Stimulated activated naive CD4-positive, alpha-beta T cell treated with Interleukin-2 at 50 U/mL for 16 hours (primary cell): ENCODE results near the gene BRAF.
"Not testable (repeated sequence)": the region's sequence is repeated elsewhere in the genome, so short reads cannot be mapped to it uniquely, and the experiment has no call there.

Experiments used
- DNase-seq: peaks from one replicate; lab custom pipeline; 2025; lab: John Stamatoyannopoulos, UW

The BRAF gene

DNA sequence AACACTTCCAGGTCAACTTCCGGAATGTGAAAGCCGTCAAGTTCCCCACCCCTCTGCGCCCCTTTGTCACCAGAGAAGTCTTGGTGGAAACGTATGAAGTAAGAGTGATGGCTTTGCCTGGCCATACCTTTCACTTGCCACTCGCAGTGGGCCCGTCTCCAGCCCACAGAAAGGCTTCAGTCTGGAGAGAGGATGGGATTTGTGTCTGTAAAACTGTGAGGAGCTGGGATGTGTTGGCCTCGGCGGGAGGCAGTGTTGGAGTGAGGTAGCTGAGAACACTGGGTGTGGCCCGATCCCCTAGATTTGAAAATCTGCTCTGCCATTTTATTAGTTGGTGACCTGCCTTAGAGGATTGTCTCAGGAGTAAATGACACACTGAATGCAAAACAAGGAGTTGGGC is 245.5 kb downstream of the BRAF start:
- no peak for DNase-seq

DNA sequence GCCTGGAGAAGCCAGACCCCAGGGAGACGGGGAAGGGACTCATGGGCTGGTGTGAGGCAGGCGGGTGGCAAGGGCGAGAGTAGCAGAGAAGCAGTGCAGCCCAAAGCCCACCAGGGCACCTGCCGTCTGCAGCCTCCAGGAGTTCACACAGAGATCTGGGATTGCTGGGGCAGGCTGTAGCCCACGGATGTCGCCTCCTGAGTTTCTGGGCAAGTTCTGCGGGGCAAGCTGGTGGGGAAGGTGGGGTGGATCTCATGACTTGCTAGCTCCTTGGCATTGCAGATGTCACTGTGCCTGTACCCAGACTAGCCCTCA is 246.0 kb downstream of the BRAF start:
- no peak for DNase-seq

DNA sequence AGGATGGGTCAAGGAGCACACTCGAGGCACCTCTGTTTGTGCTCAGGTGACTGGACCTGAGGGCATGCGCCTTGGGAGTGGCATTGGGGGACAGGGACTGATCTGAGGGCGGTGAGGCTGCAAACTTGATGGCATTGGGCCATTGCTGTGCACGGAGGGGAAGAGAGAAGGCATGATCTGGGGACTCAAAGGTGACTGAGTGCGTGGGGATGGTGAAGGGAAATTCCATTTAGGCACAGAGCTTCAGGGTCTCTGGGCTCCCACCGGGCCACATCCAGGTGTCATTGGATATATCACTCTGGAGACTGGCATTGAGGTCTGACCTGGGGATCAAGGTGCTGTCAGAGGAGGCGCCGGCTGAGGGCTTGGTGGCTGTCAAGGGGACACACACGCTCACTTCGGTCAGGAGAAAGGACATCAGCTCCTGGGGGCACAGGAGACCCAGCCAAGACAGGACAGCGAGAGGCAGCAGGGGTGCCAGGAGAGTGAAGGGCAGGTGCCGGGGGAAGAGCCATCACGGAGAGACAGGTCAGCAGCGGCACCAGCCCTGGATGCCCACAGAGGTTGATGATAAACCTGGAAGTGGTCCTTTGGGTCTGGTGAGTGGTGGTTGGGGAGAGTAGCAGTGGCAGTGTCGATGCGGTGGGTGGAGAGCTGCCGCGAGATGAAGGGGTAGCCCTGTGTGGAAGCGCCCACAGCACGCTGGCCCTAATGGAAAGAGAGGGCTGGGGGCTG is 246.5 kb downstream of the BRAF start:
- DNase-seq = no peak

DNA sequence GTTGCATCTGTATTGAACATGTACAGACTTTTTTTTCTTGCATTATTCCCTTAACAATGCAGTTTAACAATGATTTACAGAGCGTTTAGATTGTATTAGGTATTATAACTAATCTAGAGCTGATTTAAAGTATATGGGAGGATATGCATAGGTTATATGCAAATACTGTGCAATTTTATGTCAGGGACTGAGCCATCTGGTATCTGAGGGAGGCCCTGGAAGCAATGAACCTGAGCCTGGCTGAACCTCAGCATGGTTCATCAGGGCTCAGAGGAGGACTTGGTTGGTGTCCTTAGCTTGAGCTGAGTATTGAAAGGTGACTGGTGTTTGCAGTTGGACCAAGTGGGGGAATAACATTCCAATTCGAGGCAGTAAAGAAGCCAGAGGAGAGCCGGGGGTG is 247.2 kb downstream of the BRAF start:
- DNase-seq = no peak

DNA sequence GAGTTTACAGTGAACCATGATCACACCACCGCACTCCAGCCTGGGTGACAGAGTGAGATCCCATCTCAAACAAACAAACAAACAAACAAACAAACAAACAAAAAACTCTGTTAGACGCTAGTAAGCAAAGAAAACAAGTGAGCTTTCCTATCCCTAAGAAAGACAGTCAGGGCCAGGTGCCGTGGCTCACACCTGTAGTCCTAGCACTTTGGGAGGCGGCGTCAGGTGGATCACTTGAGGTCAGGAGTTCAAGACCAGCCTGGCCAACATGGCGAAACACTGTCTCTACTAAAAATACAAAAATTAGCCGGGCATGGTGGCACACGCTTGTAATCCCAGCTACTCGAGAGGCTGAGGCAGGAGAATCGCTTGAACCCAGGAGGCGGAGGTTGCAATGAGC is 247.8 kb downstream of the BRAF start:
- DNase-seq = not testable (repeated sequence)

DNA sequence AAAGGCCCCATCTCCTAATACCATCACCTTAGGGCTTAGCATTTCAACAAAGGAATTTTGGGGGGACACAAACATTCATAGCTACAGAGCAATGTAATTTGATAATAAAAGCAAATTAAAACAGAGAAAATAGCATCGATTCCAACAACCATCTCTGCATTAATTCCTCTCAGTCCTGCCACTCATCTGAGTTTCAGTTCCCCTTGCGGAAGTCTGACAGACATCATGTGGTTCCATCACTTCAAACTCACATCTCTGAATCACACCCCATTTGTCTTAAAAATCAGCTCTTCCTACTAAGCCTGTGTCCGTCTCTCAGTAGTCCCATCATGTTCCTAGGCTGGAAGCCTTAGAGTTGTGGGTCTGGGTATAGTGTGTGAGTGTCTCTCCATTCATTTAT is 248.4 kb downstream of the BRAF start:
- no peak for DNase-seq

DNA sequence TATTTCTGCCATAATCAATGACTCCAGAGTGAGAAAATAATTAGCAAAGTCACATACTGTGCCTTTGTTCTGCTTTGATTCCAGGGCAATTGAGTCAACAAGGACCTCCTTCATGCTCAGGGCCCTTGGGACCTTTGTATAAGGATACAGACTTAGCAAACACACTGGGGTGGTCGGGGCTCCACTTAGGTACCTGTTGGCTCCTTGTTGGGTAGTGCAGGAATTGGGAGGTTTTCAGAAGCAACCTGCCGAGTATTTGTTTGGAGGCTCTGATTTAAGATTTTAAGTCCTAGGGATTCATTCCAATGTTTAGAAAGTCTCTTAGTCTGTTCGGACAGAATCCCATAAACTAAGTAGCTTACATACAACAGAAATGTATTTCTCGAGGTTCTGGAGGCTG is 249.0 kb downstream of the BRAF start:
- no peak for DNase-seq

DNA sequence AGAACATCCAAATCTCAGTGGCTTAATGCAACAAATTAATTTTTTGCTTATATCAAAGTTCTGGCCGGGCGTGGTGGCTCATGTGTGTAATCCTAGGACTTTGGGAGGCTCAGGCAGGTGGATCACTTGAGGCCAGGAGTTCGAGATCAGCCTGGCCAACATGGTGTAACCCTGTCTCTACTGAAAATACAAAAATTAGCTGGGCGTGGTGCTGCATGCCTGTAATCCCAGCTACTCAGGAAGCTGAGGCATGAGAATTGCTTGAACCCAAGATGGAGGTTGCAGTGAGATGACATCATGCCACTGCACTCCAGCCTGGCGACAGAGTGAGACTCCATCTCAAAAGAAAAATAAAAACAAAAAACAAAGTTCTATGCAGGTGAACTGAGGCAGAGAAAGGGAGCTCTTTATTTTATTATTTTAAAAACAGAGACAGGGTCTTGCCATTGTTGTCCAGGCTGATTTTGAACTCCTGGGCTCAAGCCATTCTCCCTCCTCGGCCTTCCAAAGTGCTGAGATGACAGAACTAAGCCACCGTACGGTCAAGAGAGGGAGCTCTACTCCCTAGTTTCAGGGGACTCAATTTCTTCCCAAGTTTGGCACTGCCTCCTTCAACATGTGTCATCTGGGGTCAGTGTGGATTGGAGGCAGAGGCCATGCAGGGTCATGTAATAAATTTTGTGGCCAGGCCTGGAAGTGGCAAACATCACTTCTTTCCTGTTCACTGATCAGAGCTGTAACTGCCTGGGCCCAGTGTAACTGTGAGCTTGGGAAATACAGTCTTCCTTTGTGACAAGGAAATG is 249.6 kb downstream of the BRAF start:
- no peak for DNase-seq

DNA sequence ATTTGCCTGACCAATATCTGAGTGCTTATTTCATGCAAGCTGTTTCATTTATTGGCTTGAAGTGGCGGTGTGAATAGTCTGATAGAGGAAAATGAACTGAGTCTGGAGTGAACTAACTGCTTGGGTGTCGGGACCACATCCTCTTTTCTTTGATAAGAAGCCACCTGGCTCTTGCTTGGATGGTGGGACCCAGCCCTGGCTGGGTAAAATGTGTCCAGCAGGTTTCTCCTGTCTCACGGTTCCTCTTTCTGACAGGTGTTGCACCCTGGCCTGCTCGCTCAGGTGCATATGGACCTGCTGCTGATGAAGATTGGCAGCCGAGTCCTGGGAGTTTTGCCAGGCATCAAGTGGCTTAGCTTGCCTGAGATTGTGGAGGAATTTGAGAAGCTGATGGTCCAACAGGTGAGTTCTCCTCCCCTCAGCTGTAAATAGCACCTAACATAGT is 250.4 kb downstream of the BRAF start:
- no peak for DNase-seq

DNA sequence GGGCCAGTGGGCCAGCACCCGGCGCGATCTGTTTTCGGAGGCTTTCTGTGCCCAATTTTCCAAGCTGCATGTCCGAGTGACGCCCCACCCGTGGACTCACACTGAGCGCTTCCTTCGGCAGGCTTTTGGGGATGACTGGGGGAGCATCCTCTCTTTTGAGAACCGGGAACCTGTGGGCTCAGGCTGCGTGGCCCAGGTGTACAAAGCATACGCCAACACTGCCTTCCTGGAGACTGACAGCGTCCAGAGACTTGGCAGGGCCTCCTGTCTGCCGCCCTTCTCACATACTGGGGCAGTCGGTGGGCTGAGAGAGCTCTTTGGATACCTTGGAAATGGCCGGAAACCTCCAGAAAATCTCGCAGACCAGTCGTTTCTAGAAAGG is 251.0 kb downstream of the BRAF start:
- DNase-seq = no peak

DNA sequence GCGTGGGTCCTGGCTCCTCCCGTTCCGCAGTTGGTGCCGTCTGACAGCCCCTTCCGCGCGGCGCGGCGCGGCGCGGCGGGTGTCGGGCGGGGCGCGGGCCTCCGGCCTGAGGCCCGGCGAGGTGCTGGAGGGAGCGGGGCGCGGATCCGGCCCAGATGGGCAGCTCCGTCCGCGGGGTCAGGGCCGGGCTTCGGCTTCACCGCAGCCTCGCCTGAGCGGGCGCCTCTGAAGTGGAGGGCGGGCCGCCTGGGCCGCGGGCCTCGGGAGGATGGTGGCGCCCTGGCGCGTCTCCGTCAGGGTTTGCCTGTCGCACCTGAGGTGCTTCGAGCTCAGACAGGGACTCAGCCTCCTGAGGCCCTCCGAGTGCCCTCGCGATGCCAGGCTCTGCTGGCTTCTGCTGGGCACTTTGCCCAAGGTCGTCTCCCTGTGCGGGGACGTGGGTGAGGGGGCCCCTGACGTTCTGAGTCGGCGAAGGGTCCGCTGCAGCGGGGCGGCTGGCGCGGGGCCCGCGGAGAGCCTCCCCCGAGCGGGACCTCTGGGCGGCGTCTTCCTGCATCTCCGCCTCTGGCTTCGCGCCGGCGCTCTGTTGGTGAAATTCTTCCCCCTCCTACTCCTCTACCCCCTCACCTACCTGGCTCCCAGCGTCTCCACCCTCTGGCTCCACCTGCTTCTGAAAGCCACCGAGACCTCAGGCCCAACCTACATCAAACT is 251.5 kb downstream of the BRAF start:
- DNase-seq = peak; percentile 64

DNA sequence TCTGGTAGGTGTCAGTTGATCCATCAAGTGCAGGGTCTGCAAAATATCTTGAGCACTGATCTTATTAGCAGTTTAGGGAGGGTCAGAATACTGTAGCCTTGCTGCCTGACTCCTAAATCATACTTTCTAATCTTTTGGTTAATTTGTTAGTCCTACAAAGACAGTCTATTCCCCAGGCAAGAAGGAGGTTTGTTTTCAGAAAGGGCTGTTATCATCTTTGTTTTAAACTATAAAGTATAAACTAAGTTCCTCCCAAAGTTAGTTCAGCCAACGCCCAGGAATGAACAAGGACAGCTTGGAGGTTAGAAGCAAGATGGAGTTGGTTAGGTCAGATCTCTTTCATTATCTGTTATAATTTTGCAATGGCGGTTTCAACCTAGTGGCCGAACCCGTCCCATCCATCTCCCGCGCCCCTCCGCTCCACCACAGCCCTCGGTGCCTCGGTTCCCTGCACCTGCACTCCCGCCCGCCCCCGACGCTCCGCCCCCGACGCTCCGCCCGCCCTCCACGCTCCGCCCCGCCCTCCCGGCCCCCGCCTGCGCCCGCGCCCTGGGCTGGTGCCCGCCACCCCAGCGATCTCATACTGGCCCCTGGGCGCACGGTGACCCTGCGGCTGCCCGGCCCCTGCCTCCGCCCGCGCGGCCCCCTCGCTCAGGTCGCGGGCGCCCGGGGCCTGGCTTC is 252.2 kb downstream of the BRAF start, which contains the start of gene ADCK2:
Gene ADCK2 (plus strand): TSS at position 564 of the 681 bp plus-strand sequence. CDS start 386 bp downstream, outside the sequence.
- peak; percentile 61 for DNase-seq

DNA sequence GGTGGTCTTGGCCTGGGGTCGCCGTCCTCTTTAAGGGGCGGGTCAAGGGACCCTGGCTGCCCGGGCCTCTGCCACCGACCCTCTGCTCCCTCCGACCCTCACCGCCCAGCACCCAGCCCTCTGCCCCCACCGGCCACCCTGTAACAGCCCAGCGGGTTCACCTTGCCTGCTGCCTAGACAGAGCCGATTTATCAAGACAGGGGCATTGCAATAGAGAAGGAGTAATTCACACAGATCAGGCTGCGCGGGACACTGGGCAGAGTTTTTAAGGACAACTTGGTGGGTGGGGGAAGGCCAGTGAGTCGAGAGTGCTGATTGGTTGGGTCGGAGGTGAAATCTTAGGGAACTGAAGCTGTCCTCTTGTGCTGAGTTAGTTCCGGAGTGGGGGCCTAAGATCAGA is 252.8 kb downstream of the BRAF start:
- DNase-seq = no peak

DNA sequence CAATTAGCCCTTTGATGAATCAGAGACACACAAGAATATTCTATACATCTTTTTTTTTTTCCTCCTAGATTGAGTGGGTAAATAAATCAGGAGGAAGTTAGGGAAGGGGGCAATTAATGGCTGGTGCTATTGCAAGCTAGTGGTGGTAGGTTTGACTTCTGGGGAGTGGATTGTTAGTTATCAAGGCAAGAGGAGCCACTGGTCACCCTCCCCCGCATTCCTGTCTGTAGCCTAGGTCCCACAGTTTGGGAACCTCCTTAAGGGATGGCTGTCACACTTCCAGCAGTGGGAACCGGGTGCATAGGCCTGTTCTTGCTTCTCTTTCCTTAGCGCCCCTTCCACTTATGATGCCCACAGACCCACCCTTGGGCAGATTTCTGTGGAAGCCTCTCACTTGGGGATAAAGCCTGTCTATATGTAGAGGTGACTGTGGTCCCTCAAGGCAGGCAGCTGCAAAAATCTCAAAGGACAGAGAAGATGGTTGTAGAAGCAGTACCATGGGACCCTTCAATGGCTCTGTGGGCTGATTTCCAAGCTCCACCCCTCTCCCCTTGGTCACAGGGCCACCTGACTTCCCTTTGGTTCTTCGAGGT is 254.3 kb downstream of the BRAF start:
- DNase-seq = no peak

DNA sequence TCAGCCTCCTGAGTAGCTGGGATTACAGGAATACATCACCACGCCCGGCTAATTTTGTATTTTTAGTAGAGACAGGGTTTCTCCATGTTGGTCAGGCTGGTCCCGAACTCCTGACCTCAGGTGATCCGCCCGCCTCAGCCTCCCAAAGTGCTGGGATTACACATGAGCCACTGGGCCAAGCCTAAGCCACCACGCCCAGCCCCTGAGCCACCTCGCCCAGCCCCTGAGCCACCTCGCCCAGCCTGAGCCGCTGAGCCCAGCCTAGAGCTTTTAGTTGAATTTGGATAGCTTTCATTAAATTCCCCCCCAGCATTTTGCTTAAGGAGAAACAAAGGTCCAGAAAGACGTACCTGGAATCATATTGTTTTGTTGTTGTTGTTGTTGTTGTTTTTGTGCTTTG is 254.9 kb downstream of the BRAF start:
- DNase-seq = not testable (repeated sequence)

DNA sequence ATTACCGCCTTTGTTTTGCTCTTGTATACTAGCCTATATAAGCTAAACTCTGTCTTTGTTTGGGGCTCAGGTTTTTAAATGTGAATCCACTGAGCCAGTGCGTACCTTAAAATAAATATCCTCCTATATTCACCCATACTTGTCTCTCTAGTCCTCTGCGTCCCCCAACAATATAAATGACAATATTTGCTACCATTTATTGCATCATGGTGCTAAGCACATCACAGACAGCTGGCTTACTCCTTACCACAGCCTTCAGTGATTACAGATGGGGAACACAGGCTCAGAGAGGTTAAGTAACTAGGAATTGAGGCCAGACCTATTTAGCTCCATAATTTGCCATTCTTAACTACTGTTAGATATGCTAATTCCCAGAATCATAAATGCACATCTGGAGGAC is 255.4 kb downstream of the BRAF start:
- no peak for DNase-seq
